ENCODE measurements around the gene TNFAIP2.

The TNFAIP2 gene

GRCh38 chr14:103126088-103126872 lies 3.0 kb downstream of the TNFAIP2 start:
- ChIA-PET CTCF (interaction anchor here (4.6 kb wide), 1 partner anchor 23 kb away, joined by 41 read pairs; no protein-coding TSS in a partner anchor), POLR2A (no interaction called here)
- TF ChIP-seq CTCF (IDR thresholded peaks at IDR 0.05; ENCODE audit: control extremely low read depth, extremely low read depth, low read depth, missing control alignments): no peak
- DNase-seq (ENCODE audit: extremely low spot score): no peak

DNA sequence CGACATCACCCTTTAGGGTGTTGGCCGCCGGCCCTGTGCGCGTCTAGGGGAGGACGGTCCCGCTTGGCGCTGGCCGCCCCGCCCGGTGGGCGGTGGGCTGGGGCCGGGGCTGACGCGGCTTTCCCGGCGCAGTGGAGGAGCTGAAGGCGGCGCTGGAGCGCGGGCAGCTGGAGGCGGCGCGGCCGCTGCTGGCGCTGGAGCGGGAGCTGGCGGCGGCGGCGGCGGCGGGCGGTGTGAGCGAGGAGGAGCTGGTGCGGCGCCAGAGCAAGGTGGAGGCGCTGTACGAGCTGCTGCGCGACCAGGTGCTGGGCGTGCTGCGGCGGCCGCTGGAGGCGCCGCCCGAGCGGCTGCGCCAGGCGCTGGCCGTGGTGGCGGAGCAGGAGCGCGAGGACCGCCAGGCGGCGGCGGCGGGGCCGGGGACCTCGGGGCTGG lies 3.6 kb downstream of the TNFAIP2 start:
- DNase-seq (ENCODE audit: extremely low spot score): no peak
- CTCF ChIA-PET: interaction anchor here (4.6 kb wide), 1 partner anchor 24 kb away, joined by 41 read pairs; no protein-coding TSS in a partner anchor
- POLR2A ChIA-PET: no interaction called here
- no peak for TF ChIP-seq CTCF (IDR thresholded peaks at IDR 0.05; ENCODE audit: control extremely low read depth, extremely low read depth, low read depth, missing control alignments)

GRCh38 chr14:103127356-103127755 lies 4.1 kb downstream of the TNFAIP2 start:
- DNase-seq (ENCODE audit: extremely low spot score): no peak
- POLR2A ChIA-PET: no interaction called here
- CTCF ChIA-PET: interaction anchor here (3.9 to 5.3 kb wide), 2 partner anchors 14 to 22 kb away, joined by 22 to 34 read pairs; no protein-coding TSS in a partner anchor

GRCh38 chr14:103127861-103128598 lies 4.8 kb downstream of the TNFAIP2 start:
- no peak for TF ChIP-seq CTCF (IDR thresholded peaks at IDR 0.05; ENCODE audit: control extremely low read depth, extremely low read depth, low read depth, missing control alignments)
- DNase-seq (ENCODE audit: extremely low spot score): no peak
- CTCF ChIA-PET: interaction anchor here (3.9 to 5.3 kb wide), 2 partner anchors 14 to 22 kb away, joined by 22 to 34 read pairs; no protein-coding TSS in a partner anchor
- POLR2A ChIA-PET: interaction anchor here (0.5 kb wide), 1 partner anchor 696 kb away, joined by 4 read pairs; no protein-coding TSS in a partner anchor

More at GRCh38 chr14:103127356-103127755, 4.1 kb downstream of the TNFAIP2 start:
- no peak for TF ChIP-seq CTCF (IDR thresholded peaks at IDR 0.05; ENCODE audit: control extremely low read depth, extremely low read depth, low read depth, missing control alignments)

DNA sequence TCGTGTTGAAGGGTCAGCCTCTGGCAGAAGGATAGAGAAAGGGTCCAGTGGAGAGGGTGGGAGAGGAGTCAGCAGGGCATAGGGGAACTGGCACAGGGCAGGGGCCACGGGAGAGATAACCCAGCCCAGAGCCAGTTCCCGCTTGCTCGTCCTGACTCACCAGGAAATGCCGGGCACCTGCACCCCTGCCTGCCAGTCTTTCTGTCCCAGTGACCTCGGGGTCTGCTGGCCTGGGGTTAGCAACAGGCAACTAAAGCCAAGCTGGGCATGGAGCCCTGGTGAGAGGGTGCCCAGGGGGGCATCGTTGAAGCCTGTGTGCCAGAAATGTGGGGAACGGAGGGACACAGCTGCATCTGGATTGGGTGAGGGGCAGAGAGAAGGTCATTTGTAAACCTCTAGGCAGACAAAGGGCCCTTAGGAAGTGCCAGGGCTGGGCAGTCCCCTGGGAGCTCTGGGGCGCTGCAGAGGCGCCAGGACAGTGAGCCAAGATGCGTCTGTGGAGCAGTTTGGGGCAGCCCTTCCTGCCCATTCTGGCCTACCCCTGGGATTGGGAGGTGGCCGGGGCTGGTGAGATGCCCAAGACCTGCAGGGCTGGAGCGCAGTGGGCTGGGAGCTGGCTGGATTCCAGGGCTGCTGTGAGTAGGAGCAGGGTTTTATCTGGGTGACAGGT lies 5.5 kb downstream of the TNFAIP2 start:
- ChIA-PET POLR2A (interaction anchor here (0.5 to 0.7 kb wide), 2 partner anchors 201 to 695 kb away, joined by 4 to 9 read pairs; no protein-coding TSS in a partner anchor), CTCF (interaction anchor here (1.0 to 5.3 kb wide), 3 partner anchors 13 to 163 kb away, joined by 5 to 34 read pairs (median 22); no protein-coding TSS in a partner anchor)
- no peak for DNase-seq (ENCODE audit: extremely low spot score)
- no peak for TF ChIP-seq CTCF (IDR thresholded peaks at IDR 0.05; ENCODE audit: control extremely low read depth, extremely low read depth, low read depth, missing control alignments)
